H1 (cell line): ENCODE data around the gene C11orf54. TPM values are rescaled to one million over a fixed set of nuclear protein-coding genes. Genes with fewer than 3 reads are reported as not detected.

Experiments used
- CBX5 ChIP-seq: fragments of 300-800, 300-1000 bp; sonication (generic); IDR thresholded peaks from 2 replicates; pipeline ENCODE4 v1.7.1; 2016; ENCODE audit warnings: antibody characterized with exemption, low read length, low read depth
- EP300 ChIP-seq, 2 experiments: IDR thresholded peaks; 1 replicate in 1 of 2; 2 replicates in 1 of 2; pipeline ENCODE4 v1.6.1; 2011 to 2012; ENCODE audit warnings: low read depth in 2 of 2, low read length in 2 of 2, mild to moderate bottlenecking in 2 of 2, borderline replicate concordance in 1 of 2, inconsistent platforms in 1 of 2, moderate library complexity in 1 of 2
- polyA plus RNA-seq, 7 experiments: library from polyadenylated mRNA; depleted of rRNA in 3 of 7; stranded (reverse) in 5 of 7; unstranded in 2 of 7; fragments of >200 nt in 5 of 7; fragments of 200-250 nt in 2 of 7; gene quantifications; 1 replicate in 5 of 7; 2 replicates in 1 of 7; 4 replicates in 1 of 7; pipeline versions ENCODE4 v1.2.1 to v1.2.3, GENCODE V29; 2011 to 2013; ENCODE audit warnings: missing spikeins in 2 of 7, mixed read lengths in 2 of 7
- total RNA-seq: library from RNA; stranded (reverse); fragmentation: NEBNext Ultra II Directional; extraction: Animal tissue kit (Norgen Biotek cat#: 25700); gene quantifications from 2 replicates; pipeline ENCODE4 v1.2.1, GENCODE V29; 2021
- TF ChIP-seq, protein P1 (sequence below), 3 experiments: IDR thresholded peaks; 1 replicate in 2 of 3; 2 replicates in 1 of 3; pipeline versions ENCODE4 v1.5.1 to v1.6.1; 2011; ENCODE audit warnings: low read length in 3 of 3, mild to moderate bottlenecking in 3 of 3, inconsistent platforms in 2 of 3, low read depth in 1 of 3, moderate library complexity in 1 of 3; ENCODE audit not compliant: insufficient read depth in 1 of 3; ENCODE audit errors: control extremely low read depth in 1 of 3
- TF ChIP-seq, protein P2 (sequence below): fragments of 300-600 bp; sonication (generic); IDR thresholded peaks from 2 replicates; pipeline ENCODE4 v1.7.1; 2012; ENCODE audit warnings: low read length, moderate library complexity, mild to moderate bottlenecking, inconsistent platforms; ENCODE audit not compliant: insufficient replicate concordance

Gene C11orf54
- total and polyA plus RNA-seq, 2 of the 8 experiments (the other 6 are each of a cell fraction or from before 2014, with no cell fraction given) = 14.7 to 24.5 TPM

DNA sequence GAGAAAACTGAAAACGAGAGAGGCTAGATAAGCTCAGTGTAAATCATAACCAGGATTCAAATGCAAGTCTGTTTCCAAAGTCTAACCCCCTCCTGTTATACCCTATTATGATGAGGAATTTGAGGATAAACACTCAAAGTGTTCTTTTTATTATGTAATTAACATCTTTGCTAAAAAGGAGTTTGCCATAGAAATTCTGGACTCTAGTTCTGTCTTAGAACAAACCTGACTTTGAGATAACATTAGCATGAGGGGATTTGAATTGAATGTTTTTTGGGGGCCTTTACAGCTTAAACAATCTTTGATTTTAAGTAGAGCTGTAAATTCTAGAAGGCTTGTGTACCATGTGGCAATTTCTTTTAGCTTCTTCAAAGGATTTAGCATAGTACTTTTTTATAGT, 9.5 kb downstream of the C11orf54 start (continued):
- TF ChIP-seq, protein P1, sequence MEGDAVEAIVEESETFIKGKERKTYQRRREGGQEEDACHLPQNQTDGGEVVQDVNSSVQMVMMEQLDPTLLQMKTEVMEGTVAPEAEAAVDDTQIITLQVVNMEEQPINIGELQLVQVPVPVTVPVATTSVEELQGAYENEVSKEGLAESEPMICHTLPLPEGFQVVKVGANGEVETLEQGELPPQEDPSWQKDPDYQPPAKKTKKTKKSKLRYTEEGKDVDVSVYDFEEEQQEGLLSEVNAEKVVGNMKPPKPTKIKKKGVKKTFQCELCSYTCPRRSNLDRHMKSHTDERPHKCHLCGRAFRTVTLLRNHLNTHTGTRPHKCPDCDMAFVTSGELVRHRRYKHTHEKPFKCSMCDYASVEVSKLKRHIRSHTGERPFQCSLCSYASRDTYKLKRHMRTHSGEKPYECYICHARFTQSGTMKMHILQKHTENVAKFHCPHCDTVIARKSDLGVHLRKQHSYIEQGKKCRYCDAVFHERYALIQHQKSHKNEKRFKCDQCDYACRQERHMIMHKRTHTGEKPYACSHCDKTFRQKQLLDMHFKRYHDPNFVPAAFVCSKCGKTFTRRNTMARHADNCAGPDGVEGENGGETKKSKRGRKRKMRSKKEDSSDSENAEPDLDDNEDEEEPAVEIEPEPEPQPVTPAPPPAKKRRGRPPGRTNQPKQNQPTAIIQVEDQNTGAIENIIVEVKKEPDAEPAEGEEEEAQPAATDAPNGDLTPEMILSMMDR (IDR thresholded peaks at IDR 0.05; ENCODE audit: control extremely low read depth in 1 of 3, insufficient read depth in 1 of 3, low read depth in 1 of 3, low read length in 3 of 3) = no peak
- TF ChIP-seq, protein P2, sequence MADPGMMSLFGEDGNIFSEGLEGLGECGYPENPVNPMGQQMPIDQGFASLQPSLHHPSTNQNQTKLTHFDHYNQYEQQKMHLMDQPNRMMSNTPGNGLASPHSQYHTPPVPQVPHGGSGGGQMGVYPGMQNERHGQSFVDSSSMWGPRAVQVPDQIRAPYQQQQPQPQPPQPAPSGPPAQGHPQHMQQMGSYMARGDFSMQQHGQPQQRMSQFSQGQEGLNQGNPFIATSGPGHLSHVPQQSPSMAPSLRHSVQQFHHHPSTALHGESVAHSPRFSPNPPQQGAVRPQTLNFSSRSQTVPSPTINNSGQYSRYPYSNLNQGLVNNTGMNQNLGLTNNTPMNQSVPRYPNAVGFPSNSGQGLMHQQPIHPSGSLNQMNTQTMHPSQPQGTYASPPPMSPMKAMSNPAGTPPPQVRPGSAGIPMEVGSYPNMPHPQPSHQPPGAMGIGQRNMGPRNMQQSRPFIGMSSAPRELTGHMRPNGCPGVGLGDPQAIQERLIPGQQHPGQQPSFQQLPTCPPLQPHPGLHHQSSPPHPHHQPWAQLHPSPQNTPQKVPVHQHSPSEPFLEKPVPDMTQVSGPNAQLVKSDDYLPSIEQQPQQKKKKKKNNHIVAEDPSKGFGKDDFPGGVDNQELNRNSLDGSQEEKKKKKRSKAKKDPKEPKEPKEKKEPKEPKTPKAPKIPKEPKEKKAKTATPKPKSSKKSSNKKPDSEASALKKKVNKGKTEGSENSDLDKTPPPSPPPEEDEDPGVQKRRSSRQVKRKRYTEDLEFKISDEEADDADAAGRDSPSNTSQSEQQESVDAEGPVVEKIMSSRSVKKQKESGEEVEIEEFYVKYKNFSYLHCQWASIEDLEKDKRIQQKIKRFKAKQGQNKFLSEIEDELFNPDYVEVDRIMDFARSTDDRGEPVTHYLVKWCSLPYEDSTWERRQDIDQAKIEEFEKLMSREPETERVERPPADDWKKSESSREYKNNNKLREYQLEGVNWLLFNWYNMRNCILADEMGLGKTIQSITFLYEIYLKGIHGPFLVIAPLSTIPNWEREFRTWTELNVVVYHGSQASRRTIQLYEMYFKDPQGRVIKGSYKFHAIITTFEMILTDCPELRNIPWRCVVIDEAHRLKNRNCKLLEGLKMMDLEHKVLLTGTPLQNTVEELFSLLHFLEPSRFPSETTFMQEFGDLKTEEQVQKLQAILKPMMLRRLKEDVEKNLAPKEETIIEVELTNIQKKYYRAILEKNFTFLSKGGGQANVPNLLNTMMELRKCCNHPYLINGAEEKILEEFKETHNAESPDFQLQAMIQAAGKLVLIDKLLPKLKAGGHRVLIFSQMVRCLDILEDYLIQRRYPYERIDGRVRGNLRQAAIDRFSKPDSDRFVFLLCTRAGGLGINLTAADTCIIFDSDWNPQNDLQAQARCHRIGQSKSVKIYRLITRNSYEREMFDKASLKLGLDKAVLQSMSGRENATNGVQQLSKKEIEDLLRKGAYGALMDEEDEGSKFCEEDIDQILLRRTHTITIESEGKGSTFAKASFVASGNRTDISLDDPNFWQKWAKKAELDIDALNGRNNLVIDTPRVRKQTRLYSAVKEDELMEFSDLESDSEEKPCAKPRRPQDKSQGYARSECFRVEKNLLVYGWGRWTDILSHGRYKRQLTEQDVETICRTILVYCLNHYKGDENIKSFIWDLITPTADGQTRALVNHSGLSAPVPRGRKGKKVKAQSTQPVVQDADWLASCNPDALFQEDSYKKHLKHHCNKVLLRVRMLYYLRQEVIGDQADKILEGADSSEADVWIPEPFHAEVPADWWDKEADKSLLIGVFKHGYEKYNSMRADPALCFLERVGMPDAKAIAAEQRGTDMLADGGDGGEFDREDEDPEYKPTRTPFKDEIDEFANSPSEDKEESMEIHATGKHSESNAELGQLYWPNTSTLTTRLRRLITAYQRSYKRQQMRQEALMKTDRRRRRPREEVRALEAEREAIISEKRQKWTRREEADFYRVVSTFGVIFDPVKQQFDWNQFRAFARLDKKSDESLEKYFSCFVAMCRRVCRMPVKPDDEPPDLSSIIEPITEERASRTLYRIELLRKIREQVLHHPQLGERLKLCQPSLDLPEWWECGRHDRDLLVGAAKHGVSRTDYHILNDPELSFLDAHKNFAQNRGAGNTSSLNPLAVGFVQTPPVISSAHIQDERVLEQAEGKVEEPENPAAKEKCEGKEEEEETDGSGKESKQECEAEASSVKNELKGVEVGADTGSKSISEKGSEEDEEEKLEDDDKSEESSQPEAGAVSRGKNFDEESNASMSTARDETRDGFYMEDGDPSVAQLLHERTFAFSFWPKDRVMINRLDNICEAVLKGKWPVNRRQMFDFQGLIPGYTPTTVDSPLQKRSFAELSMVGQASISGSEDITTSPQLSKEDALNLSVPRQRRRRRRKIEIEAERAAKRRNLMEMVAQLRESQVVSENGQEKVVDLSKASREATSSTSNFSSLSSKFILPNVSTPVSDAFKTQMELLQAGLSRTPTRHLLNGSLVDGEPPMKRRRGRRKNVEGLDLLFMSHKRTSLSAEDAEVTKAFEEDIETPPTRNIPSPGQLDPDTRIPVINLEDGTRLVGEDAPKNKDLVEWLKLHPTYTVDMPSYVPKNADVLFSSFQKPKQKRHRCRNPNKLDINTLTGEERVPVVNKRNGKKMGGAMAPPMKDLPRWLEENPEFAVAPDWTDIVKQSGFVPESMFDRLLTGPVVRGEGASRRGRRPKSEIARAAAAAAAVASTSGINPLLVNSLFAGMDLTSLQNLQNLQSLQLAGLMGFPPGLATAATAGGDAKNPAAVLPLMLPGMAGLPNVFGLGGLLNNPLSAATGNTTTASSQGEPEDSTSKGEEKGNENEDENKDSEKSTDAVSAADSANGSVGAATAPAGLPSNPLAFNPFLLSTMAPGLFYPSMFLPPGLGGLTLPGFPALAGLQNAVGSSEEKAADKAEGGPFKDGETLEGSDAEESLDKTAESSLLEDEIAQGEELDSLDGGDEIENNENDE = no peak
- TF ChIP-seq CBX5 (no peak), EP300 (IDR thresholded peaks at IDR 0.05; ENCODE audit: borderline replicate concordance in 1 of 2, low read depth in 2 of 2, low read length in 2 of 2) (no peak)
- TF ChIP-seq, all 59 proteins: peak for 0
